Astrocyte (in vitro differentiated cells and primary cell): Measurements from ENCODE around the gene NIPAL3. TPM values are rescaled to one million over a fixed set of nuclear protein-coding genes. Genes with fewer than 3 reads are reported as not detected.

ENCODE experiments used
- DNase-seq: peaks from one replicate; pipeline ENCODE4 v3.0.0-alpha.2; 2010; ENCODE audit warnings: low read depth
- FAIRE-seq: peaks from 2 replicates; lab custom pipeline; 2011; peaks lifted over from hg19 to GRCh38; lab: Jason Lieb, UNC
- H2AFZ ChIP-seq: 2 replicates; pipeline ENCODE4 v1.6.0; 2012; ENCODE audit warnings: low read depth, low read length, inconsistent platforms
- H3K27ac ChIP-seq: 2 replicates; pipeline ENCODE4 v1.5.1; 2011; ENCODE audit warnings: low read depth, low read length, inconsistent platforms
- H3K27me3 ChIP-seq: 2 replicates; pipeline ENCODE4 v1.6.0; 2011; ENCODE audit warnings: low read length, inconsistent platforms; ENCODE audit not compliant: insufficient read depth
- H3K36me3 ChIP-seq: 2 replicates; pipeline ENCODE4 v1.5.1; 2011; ENCODE audit warnings: low read length, inconsistent platforms; ENCODE audit not compliant: insufficient read depth
- H3K4me1 ChIP-seq: 2 replicates; pipeline ENCODE4 v1.5.1; 2011; ENCODE audit warnings: low read length, inconsistent platforms; ENCODE audit not compliant: insufficient read depth
- H3K4me2 ChIP-seq: 2 replicates; pipeline ENCODE4 v1.6.0; 2012; ENCODE audit warnings: low read length, inconsistent platforms
- H3K4me3 ChIP-seq: 2 replicates; pipeline ENCODE4 v1.5.1; 2011; ENCODE audit warnings: low read depth, mild to moderate bottlenecking, low read length, inconsistent platforms; ENCODE audit not compliant: insufficient read depth
- H3K79me2 ChIP-seq: 2 replicates; pipeline ENCODE4 v1.6.0; 2012; ENCODE audit warnings: mild to moderate bottlenecking, low read length, inconsistent platforms; ENCODE audit not compliant: insufficient read depth
- H3K9ac ChIP-seq: 2 replicates; pipeline ENCODE4 v1.6.0; 2012; ENCODE audit warnings: mild to moderate bottlenecking, low read length, inconsistent platforms
- H3K9me3 ChIP-seq: 2 replicates; pipeline ENCODE4 v1.5.1; 2012; ENCODE audit warnings: low read depth, mild to moderate bottlenecking, low read length, inconsistent platforms; ENCODE audit not compliant: insufficient read depth
- H4K20me1 ChIP-seq: 2 replicates; pipeline ENCODE4 v1.6.0; 2012; ENCODE audit warnings: low read length, inconsistent platforms; ENCODE audit not compliant: insufficient read depth
- H3K27ac Mint-ChIP-seq: one replicate; pipeline ENCODE4 v1.8.0; 2021; ENCODE audit warnings: mild to moderate bottlenecking, mixed read lengths; ENCODE audit not compliant: unreplicated experiment
- H3K27me3 Mint-ChIP-seq: one replicate; pipeline ENCODE4 v1.8.0; 2021; ENCODE audit warnings: low read depth, mixed read lengths; ENCODE audit not compliant: unreplicated experiment
- H3K36me3 Mint-ChIP-seq: one replicate; pipeline ENCODE4 v1.8.0; 2021; ENCODE audit warnings: low read depth, mixed read lengths; ENCODE audit not compliant: unreplicated experiment
- H3K4me1 Mint-ChIP-seq: one replicate; pipeline ENCODE4 v1.8.0; 2021; ENCODE audit warnings: low read depth, mixed read lengths; ENCODE audit not compliant: unreplicated experiment
- H3K4me3 Mint-ChIP-seq: one replicate; pipeline ENCODE4 v1.8.0; 2021; ENCODE audit warnings: mild to moderate bottlenecking, moderate library complexity, mixed read lengths; ENCODE audit not compliant: unreplicated experiment
- H3K9me3 Mint-ChIP-seq: one replicate; pipeline ENCODE4 v1.8.0; 2021; ENCODE audit warnings: mild to moderate bottlenecking, mixed read lengths; ENCODE audit not compliant: unreplicated experiment
- EZH2 ChIP-seq: IDR thresholded peaks from 2 replicates; pipeline ENCODE4 v1.6.1; 2012; ENCODE audit warnings: mild to moderate bottlenecking, low read length, inconsistent platforms; ENCODE audit not compliant: insufficient read depth
- total RNA-seq: library from RNA; stranded (reverse); gene quantifications from 2 replicates; pipeline ENCODE4 v1.2.1, GENCODE V29; 2021
- TF ChIP-seq, protein P1 (sequence below): IDR thresholded peaks from 2 replicates; pipeline ENCODE4 v1.5.1; 2011; ENCODE audit warnings: low read depth, mild to moderate bottlenecking, inconsistent platforms, low read length, moderate library complexity; ENCODE audit not compliant: insufficient read depth

Gene NIPAL3
- total RNA-seq, 1 donor from 2014 or later: 47.2 TPM

DNA sequence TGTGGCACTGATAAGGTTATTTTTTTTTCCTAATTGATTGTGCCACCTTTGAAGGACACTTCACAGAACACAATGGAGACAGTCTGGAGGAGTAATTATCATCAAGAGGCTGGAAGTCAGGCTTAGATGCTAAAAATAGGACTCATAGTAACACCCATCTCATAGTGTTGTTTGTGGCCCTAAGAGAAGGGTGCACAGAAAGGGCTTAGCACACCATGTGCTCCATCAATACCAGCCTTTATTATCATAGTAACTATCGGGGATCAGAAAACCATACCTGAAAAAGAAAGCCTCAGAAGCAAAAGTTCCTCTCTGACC lies 11.9 kb downstream of the NIPAL3 start:
- Histone ChIP-seq H3K79me2 (no peaks in the 10 kb centered on the region), H3K9ac (no peak overlapping the region), H3K4me3 (no peak overlapping the region), H3K9me3 (no peaks in the 10 kb centered on the region), H3K4me2 (no peak overlapping the region), H3K27ac (no peak overlapping the region), H3K36me3 (peaks cover 1% of the 10 kb centered on the region), H2AFZ (no peak overlapping the region), H4K20me1 (no peaks in the 10 kb centered on the region), H3K27me3 (no peaks in the 10 kb centered on the region), H3K4me1 (no peaks in the 10 kb centered on the region)
- no peak overlapping the region for H3K4me3 Mint-ChIP-seq
- H3K36me3 Mint-ChIP-seq: peaks cover 21% of the 10 kb centered on the region
- peaks cover 9% of the 10 kb centered on the region for H3K4me1 Mint-ChIP-seq
- TF ChIP-seq EZH2: no peak
- TF ChIP-seq, protein P1, sequence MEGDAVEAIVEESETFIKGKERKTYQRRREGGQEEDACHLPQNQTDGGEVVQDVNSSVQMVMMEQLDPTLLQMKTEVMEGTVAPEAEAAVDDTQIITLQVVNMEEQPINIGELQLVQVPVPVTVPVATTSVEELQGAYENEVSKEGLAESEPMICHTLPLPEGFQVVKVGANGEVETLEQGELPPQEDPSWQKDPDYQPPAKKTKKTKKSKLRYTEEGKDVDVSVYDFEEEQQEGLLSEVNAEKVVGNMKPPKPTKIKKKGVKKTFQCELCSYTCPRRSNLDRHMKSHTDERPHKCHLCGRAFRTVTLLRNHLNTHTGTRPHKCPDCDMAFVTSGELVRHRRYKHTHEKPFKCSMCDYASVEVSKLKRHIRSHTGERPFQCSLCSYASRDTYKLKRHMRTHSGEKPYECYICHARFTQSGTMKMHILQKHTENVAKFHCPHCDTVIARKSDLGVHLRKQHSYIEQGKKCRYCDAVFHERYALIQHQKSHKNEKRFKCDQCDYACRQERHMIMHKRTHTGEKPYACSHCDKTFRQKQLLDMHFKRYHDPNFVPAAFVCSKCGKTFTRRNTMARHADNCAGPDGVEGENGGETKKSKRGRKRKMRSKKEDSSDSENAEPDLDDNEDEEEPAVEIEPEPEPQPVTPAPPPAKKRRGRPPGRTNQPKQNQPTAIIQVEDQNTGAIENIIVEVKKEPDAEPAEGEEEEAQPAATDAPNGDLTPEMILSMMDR: no peak
- no peaks in the 10 kb centered on the region for H3K9me3 Mint-ChIP-seq
- H3K27me3 Mint-ChIP-seq: no peaks in the 10 kb centered on the region
- FAIRE-seq (no peak), DNase-seq (no peak)
- H3K27ac Mint-ChIP-seq: no peak overlapping the region

DNA sequence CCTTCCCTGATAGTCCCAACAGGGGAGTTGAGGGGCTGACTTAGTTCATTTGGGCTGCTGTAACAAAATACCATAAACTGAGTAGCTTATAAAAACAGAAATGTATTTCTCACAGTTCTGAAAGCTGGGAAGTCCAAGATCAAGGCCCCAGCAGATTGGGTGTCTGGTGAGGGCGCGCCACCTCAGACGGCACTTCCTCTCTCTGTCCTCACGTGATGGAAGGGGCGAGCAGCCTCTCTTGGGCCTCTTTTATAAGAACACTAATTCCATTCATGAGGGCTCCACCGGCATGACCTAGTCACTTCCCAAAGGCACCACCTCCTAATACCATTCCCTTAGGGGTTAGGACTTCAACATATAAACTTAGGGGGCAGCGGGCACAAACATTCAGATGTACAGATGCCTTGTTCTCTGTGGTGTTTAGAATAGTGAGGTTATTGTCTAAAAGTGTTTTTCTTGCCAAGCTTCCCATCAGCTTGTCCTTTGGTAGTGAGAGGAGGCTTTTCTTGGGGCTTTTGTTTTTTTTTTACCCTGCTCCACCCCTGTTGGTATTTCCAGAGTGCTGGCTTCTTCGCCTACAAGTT lies 20.3 kb downstream of the NIPAL3 start:
- TF ChIP-seq, protein P1: no peak
- no peak for TF ChIP-seq EZH2
- no peaks in the 10 kb centered on the region for H3K9me3 Mint-ChIP-seq
- H3K27me3 Mint-ChIP-seq: no peaks in the 10 kb centered on the region
- FAIRE-seq (no peak), DNase-seq (no peak)
- H3K9me3 ChIP-seq: no peaks in the 10 kb centered on the region
- H3K36me3 ChIP-seq: no peaks in the 10 kb centered on the region
- H3K4me1 Mint-ChIP-seq: no peaks in the 10 kb centered on the region
- no peak overlapping the region for H3K9ac ChIP-seq
- H3K4me2 ChIP-seq: no peak overlapping the region
- no peak overlapping the region for H2AFZ ChIP-seq
- H3K4me1 ChIP-seq: no peaks in the 10 kb centered on the region
- no peak overlapping the region for H3K4me3 ChIP-seq
- no peaks in the 10 kb centered on the region for H3K27me3 ChIP-seq
- peaks cover 16% of the 10 kb centered on the region for H3K36me3 Mint-ChIP-seq
- H3K79me2 ChIP-seq: no peaks in the 10 kb centered on the region
- no peak overlapping the region for H3K27ac Mint-ChIP-seq
- no peak overlapping the region for H3K27ac ChIP-seq
- no peaks in the 10 kb centered on the region for H4K20me1 ChIP-seq
- no peak overlapping the region for H3K4me3 Mint-ChIP-seq

DNA sequence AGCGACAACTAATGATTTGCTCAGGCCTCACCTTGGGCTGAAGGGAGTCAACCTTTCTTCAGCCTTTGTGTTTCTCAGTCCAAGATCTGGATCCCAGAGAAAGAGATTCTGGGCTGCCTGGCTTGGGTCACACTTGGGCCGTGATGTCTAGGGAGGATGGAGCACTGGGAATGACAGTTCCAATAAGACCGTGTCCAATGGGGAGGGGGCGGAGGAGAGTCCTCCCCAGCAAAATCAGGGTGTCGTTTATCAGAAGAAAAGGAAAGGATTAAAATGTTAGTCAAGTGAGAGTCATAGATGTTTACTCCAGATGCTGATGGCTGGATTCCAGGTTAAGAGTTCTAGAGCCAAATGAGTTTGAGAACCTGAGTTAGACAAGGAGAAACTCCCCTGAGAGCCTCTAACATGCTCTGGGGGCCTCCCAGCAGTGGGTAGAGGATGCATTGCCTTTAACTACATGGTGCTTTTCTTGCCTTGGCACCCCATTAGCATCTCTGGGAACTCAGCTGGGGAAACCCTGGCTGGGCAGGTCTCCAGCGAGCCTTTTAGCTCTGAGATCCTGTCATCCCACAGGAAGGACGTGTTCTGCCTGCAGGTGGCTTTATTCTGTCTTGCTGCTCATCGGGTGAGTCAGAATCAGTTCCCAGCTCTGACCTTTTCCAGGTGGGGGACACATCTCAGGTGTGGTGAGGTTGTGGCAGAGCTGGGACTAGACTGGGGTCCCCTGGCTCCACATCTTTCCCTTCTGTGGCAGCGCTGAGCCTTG lies 22.2 kb downstream of the NIPAL3 start:
- no peak overlapping the region for H3K4me3 ChIP-seq
- H3K36me3 ChIP-seq: no peaks in the 10 kb centered on the region
- FAIRE-seq (no peak), DNase-seq (no peak)
- no peaks in the 10 kb centered on the region for H3K79me2 ChIP-seq
- H3K4me2 ChIP-seq: no peak overlapping the region
- no peak overlapping the region for H2AFZ ChIP-seq
- no peaks in the 10 kb centered on the region for H3K27me3 Mint-ChIP-seq
- H3K9ac ChIP-seq: no peak overlapping the region
- H3K4me3 Mint-ChIP-seq: no peak overlapping the region
- no peaks in the 10 kb centered on the region for H4K20me1 ChIP-seq
- H3K27ac ChIP-seq: no peak overlapping the region
- no peaks in the 10 kb centered on the region for H3K27me3 ChIP-seq
- TF ChIP-seq, protein P1: no peak
- no peak for TF ChIP-seq EZH2
- H3K4me1 ChIP-seq: no peaks in the 10 kb centered on the region
- H3K4me1 Mint-ChIP-seq: no peaks in the 10 kb centered on the region
- peaks cover 12% of the 10 kb centered on the region for H3K36me3 Mint-ChIP-seq
- no peaks in the 10 kb centered on the region for H3K9me3 Mint-ChIP-seq
- H3K9me3 ChIP-seq: no peaks in the 10 kb centered on the region
- H3K27ac Mint-ChIP-seq: no peak overlapping the region
